ENCODE measurements around the gene KCNQ4.

KCNQ4 gene

GRCh38 chr1:40792036-40792435 is 8.4 kb downstream of the KCNQ4 start:
- no peaks in the 10 kb centered on the region for H3K79me2 ChIP-seq (ENCODE audit: control insufficient read depth, low read length)
- H3K9me3 ChIP-seq (ENCODE audit: control insufficient read depth, insufficient read depth, low read length), result no peaks in the 10 kb centered on the region
- TF ChIP-seq EZH2phosphoT487 (IDR thresholded peaks at IDR 0.05; ENCODE audit: borderline replicate concordance, low read length) (no peak), CTCF (IDR thresholded peaks at IDR 0.05; ENCODE audit: low read depth, low read length, poor library complexity, severe bottlenecking) (no peak)
- H3K27ac ChIP-seq (ENCODE audit: low read depth, low read length), result no peak overlapping the region
- no peaks in the 10 kb centered on the region for H3K36me3 ChIP-seq (ENCODE audit: control insufficient read depth, low read length)
- H3F3A ChIP-seq (ENCODE audit: control insufficient read depth, insufficient read depth), result no peaks in the 10 kb centered on the region
- peaks cover 13% of the 10 kb centered on the region for H3K4me1 ChIP-seq (ENCODE audit: control insufficient read depth, low read length)
- peaks cover 20% of the 10 kb centered on the region; the same call in 1 of the 2 replicates for H3K27me3 ChIP-seq (ENCODE audit: control insufficient read depth, low read length)
- no peak overlapping the region for H3K4me3 ChIP-seq (ENCODE audit: low read length)
- H4K20me1 ChIP-seq (ENCODE audit: control insufficient read depth, insufficient read depth, low read depth, low read length), result no peaks in the 10 kb centered on the region
- H3K9me2 ChIP-seq (replicated peaks; ENCODE audit: control insufficient read depth, low read length), result no peaks in the 10 kb centered on the region
- H3K4me2 ChIP-seq (ENCODE audit: low read length), result no peak overlapping the region

GRCh38 chr1:40793617-40794016 is 10.0 kb downstream of the KCNQ4 start:
- H3K9me2 ChIP-seq (replicated peaks; ENCODE audit: control insufficient read depth, low read length), result no peaks in the 10 kb centered on the region
- H3K27me3 ChIP-seq (ENCODE audit: control insufficient read depth, low read length), result peaks cover 20% of the 10 kb centered on the region; the same call in 1 of the 2 replicates
- no peaks in the 10 kb centered on the region for H3K9me3 ChIP-seq (ENCODE audit: control insufficient read depth, insufficient read depth, low read length)
- no peak overlapping the region for H3K4me2 ChIP-seq (ENCODE audit: low read length)
- no peak for TF ChIP-seq CTCF (IDR thresholded peaks at IDR 0.05; ENCODE audit: low read depth, low read length, poor library complexity, severe bottlenecking)
- TF ChIP-seq EZH2phosphoT487 (IDR thresholded peaks at IDR 0.05; ENCODE audit: borderline replicate concordance, low read length), result no peak
- no peak overlapping the region for H3K4me3 ChIP-seq (ENCODE audit: low read length)
- no peak overlapping the region for H3K27ac ChIP-seq (ENCODE audit: low read depth, low read length)
- H4K20me1 ChIP-seq (ENCODE audit: control insufficient read depth, insufficient read depth, low read depth, low read length), result no peaks in the 10 kb centered on the region
- H3F3A ChIP-seq (ENCODE audit: control insufficient read depth, insufficient read depth), result no peaks in the 10 kb centered on the region
- H3K79me2 ChIP-seq (ENCODE audit: control insufficient read depth, low read length), result no peaks in the 10 kb centered on the region
- H3K36me3 ChIP-seq (ENCODE audit: control insufficient read depth, low read length), result no peaks in the 10 kb centered on the region
- H3K4me1 ChIP-seq (ENCODE audit: control insufficient read depth, low read length), result peaks cover 13% of the 10 kb centered on the region

- Histone ChIP-seq H3K4me2 (ENCODE audit: low read length) (no peak overlapping the region), H3K27me3 (ENCODE audit: control insufficient read depth, low read length) (peaks cover 20% of the 10 kb centered on the region; the same call in 1 of the 2 replicates), H3K4me3 (ENCODE audit: low read length) (no peak overlapping the region), H3K36me3 (ENCODE audit: control insufficient read depth, low read length) (no peaks in the 10 kb centered on the region), H3K9me3 (ENCODE audit: control insufficient read depth, insufficient read depth, low read length) (no peaks in the 10 kb centered on the region), H3F3A (ENCODE audit: control insufficient read depth, insufficient read depth) (no peaks in the 10 kb centered on the region), H3K27ac (ENCODE audit: low read depth, low read length) (no peak overlapping the region), H3K9me2 (replicated peaks; ENCODE audit: control insufficient read depth, low read length) (no peaks in the 10 kb centered on the region), H4K20me1 (ENCODE audit: control insufficient read depth, insufficient read depth, low read depth, low read length) (no peaks in the 10 kb centered on the region), H3K4me1 (ENCODE audit: control insufficient read depth, low read length) (peaks cover 13% of the 10 kb centered on the region), H3K79me2 (ENCODE audit: control insufficient read depth, low read length) (no peaks in the 10 kb centered on the region)
- TF ChIP-seq CTCF (IDR thresholded peaks at IDR 0.05; ENCODE audit: low read depth, low read length, poor library complexity, severe bottlenecking) (no peak), EZH2phosphoT487 (IDR thresholded peaks at IDR 0.05; ENCODE audit: borderline replicate concordance, low read length) (no peak)
Observed at GRCh38 chr1:40794048-40794447, 10.5 kb downstream of the KCNQ4 start.

Measured in DOHH2 (cell line).